H1 (cell line): ENCODE data around the gene UPK1B. TPM values are rescaled to one million over a fixed set of nuclear protein-coding genes. Genes with fewer than 3 reads are reported as not detected.
A peak's percentile ranks its signal among the peaks of the same experiment; 100 is the strongest.

Experiments used
- CTCF ChIA-PET: fragments of 300-600 bp; sonication (Branson Sonifier 250); formaldehyde crosslinking; loops from one replicate; lab custom pipeline; 2021; ENCODE audit not compliant: partially characterized antibody; lab: Charles Lee
- POLR2A ChIA-PET: fragments of 300-600 bp; sonication (Branson Sonifier 250); formaldehyde crosslinking; loops from one replicate; lab custom pipeline; 2021; ENCODE audit warnings: inconsistent platforms; ENCODE audit not compliant: partially characterized antibody; lab: Charles Lee
- DNase-seq, 2 experiments: peaks; one replicate each; pipeline versions ENCODE4 v3.0.0 to v3.0.0-alpha.2; 2010 to 2022; ENCODE audit warnings: low spot score in 2 of 2, low read depth in 1 of 2, mixed read lengths in 1 of 2
- FAIRE-seq: peaks from 2 replicates; lab custom pipeline; 2011; peaks lifted over from hg19 to GRCh38; lab: Jason Lieb, UNC
- H2AFZ ChIP-seq: 2 replicates; pipeline ENCODE4 v1.8.1; 2012; ENCODE audit warnings: low read length, inconsistent platforms
- H2AK5ac ChIP-seq: 2 replicates; pipeline ENCODE4 v1.6.1; 2013; ENCODE audit warnings: low read depth, low read length
- H2BK120ac ChIP-seq: replicated peaks from 2 replicates; pipeline ENCODE3; 2013; ENCODE audit warnings: low read depth, low read length, inconsistent platforms
- H2BK12ac ChIP-seq: 2 replicates; pipeline ENCODE4 v1.6.1; 2013; ENCODE audit warnings: low read depth, low read length
- H2BK15ac ChIP-seq: 2 replicates; pipeline ENCODE4 v1.6.1; 2013; ENCODE audit warnings: low read length
- H2BK20ac ChIP-seq: 2 replicates; pipeline ENCODE4 v1.6.1; 2013; ENCODE audit warnings: low read length
- H2BK5ac ChIP-seq: 2 replicates; pipeline ENCODE4 v1.6.1; 2013; ENCODE audit warnings: low read depth, low read length
- H3K14ac ChIP-seq: 2 replicates; pipeline ENCODE4 v1.6.1; 2013; ENCODE audit warnings: inconsistent platforms; ENCODE audit not compliant: insufficient read length
- H3K18ac ChIP-seq: 2 replicates; pipeline ENCODE4 v1.6.1; 2013; ENCODE audit warnings: low read length; ENCODE audit errors: extremely low read depth
- H3K23ac ChIP-seq: 2 replicates; pipeline ENCODE4 v1.6.1; 2013; ENCODE audit warnings: inconsistent platforms; ENCODE audit not compliant: insufficient read length
- H3K23me2 ChIP-seq: 2 replicates; pipeline ENCODE4 v1.6.1; 2013; ENCODE audit warnings: low read depth, low read length
- H3K27ac ChIP-seq: 2 replicates; pipeline ENCODE4 v1.6.1; 2011; ENCODE audit warnings: low read depth, low read length, inconsistent platforms
- H3K27me3 ChIP-seq, 4 experiments: replicated peaks in 1 of 4; 1 replicate in 1 of 4; 2 replicates in 3 of 4; pipeline versions ENCODE4 v1.6.1 to v1.8.1; 2011 to 2013; ENCODE audit warnings: low read length in 3 of 4, mild to moderate bottlenecking in 3 of 4, inconsistent platforms in 2 of 4, mixed read lengths in 2 of 4, moderate library complexity in 1 of 4; ENCODE audit not compliant: control insufficient read depth in 3 of 4, insufficient read depth in 3 of 4; ENCODE audit errors: extremely low read depth in 1 of 4
- H3K36me3 ChIP-seq, 4 experiments: 2 replicates each; pipeline versions ENCODE4 v1.6.1 to v1.8.1; 2011 to 2013; ENCODE audit warnings: mild to moderate bottlenecking in 4 of 4, low read length in 3 of 4, moderate library complexity in 2 of 4, control low read depth in 1 of 4, inconsistent platforms in 1 of 4; ENCODE audit not compliant: insufficient read depth in 4 of 4, control insufficient read depth in 2 of 4
- H3K4ac ChIP-seq: replicated peaks from 2 replicates; pipeline ENCODE3; 2013; ENCODE audit warnings: low read length, low read depth, mixed read lengths, inconsistent platforms; ENCODE audit not compliant: insufficient read length
- H3K4me1 ChIP-seq, 4 experiments: replicated peaks in 1 of 4; 1 replicate in 1 of 4; 2 replicates in 3 of 4; pipeline versions ENCODE4 v1.6.1 to v1.8.1; 2011 to 2013; ENCODE audit warnings: low read length in 3 of 4, inconsistent platforms in 2 of 4, mixed read lengths in 1 of 4; ENCODE audit not compliant: insufficient read depth in 4 of 4, control insufficient read depth in 3 of 4
- H3K4me2 ChIP-seq, 2 experiments: 2 replicates each; pipeline versions ENCODE4 v1.6.1 to v1.8.1; 2011 to 2013; ENCODE audit warnings: low read depth in 2 of 2, low read length in 2 of 2, control low read depth in 1 of 2, inconsistent platforms in 1 of 2, mild to moderate bottlenecking in 1 of 2; ENCODE audit not compliant: insufficient read depth in 1 of 2
- H3K4me3 ChIP-seq, 4 experiments: fragments of 200-600, 300-600 bp in 1 of 4; sonication (generic), shearing (Covaris generic), sonication (Bioruptor Twin) in 1 of 4; 2 replicates each; pipeline versions ENCODE4 v1.5.1 to v1.8.1; 2011 to 2016; ENCODE audit warnings: low read length in 4 of 4, low read depth in 3 of 4, control low read depth in 2 of 4, inconsistent platforms in 2 of 4, mild to moderate bottlenecking in 2 of 4, mixed read lengths in 1 of 4, moderate library complexity in 1 of 4; ENCODE audit not compliant: insufficient read depth in 2 of 4; ENCODE audit errors: extremely low read depth in 1 of 4
- H3K56ac ChIP-seq: replicated peaks from 2 replicates; pipeline ENCODE3; 2013; ENCODE audit warnings: low read depth, mild to moderate bottlenecking, mixed read lengths, low read length, inconsistent platforms; ENCODE audit not compliant: insufficient read length
- H3K79me1 ChIP-seq: 2 replicates; pipeline ENCODE4 v1.6.1; 2013; ENCODE audit warnings: low read depth, low read length, control low read depth
- H3K79me2 ChIP-seq, 2 experiments: 2 replicates each; pipeline versions ENCODE4 v1.6.1 to v1.8.1; 2012 to 2013; ENCODE audit warnings: low read length in 2 of 2, mild to moderate bottlenecking in 2 of 2, inconsistent platforms in 1 of 2; ENCODE audit not compliant: insufficient read depth in 2 of 2, control insufficient read depth in 1 of 2
- H3K9ac ChIP-seq, 4 experiments: replicated peaks in 1 of 4; 1 replicate in 1 of 4; 2 replicates in 3 of 4; pipeline versions ENCODE4 v1.6.1 to v1.8.1; 2011 to 2013; ENCODE audit warnings: low read depth in 3 of 4, low read length in 3 of 4, control low read depth in 2 of 4, mild to moderate bottlenecking in 2 of 4, moderate library complexity in 2 of 4, inconsistent platforms in 1 of 4; ENCODE audit errors: extremely low read depth in 1 of 4
- H3K9me3 ChIP-seq, 2 experiments: 2 replicates each; pipeline versions ENCODE4 v1.6.1 to v1.8.1; 2012 to 2013; ENCODE audit warnings: mild to moderate bottlenecking in 2 of 2, moderate library complexity in 2 of 2, control low read depth in 1 of 2, inconsistent platforms in 1 of 2, low read depth in 1 of 2, low read length in 1 of 2, mixed read lengths in 1 of 2; ENCODE audit not compliant: insufficient read depth in 2 of 2
- H4K20me1 ChIP-seq, 2 experiments: replicated peaks in 1 of 2; 2 replicates each; pipeline versions ENCODE3 to v1.8.1; 2011 to 2013; ENCODE audit warnings: inconsistent platforms in 2 of 2, low read length in 2 of 2, mild to moderate bottlenecking in 1 of 2; ENCODE audit not compliant: insufficient read depth in 2 of 2, control insufficient read depth in 1 of 2
- H4K5ac ChIP-seq: 2 replicates; pipeline ENCODE4 v1.6.1; 2013; ENCODE audit warnings: low read length, low read depth, mixed read lengths, inconsistent platforms; ENCODE audit not compliant: insufficient read length
- H4K8ac ChIP-seq: 2 replicates; pipeline ENCODE4 v1.8.0; 2013; ENCODE audit warnings: mild to moderate bottlenecking, moderate library complexity, low read length, inconsistent platforms; ENCODE audit not compliant: insufficient read depth; ENCODE audit errors: extremely low read depth
- H4K91ac ChIP-seq: replicated peaks from 2 replicates; pipeline ENCODE3; 2013; ENCODE audit warnings: low read length, mixed read lengths, inconsistent platforms; ENCODE audit not compliant: insufficient read length
- RAD21 ChIP-seq, 2 experiments: IDR thresholded peaks in 1 of 2; conservative IDR thresholded peaks in 1 of 2; 2 replicates each; pipeline ENCODE4 v1.6.1; 2011; ENCODE audit warnings: low read depth in 2 of 2, low read length in 2 of 2, improper control_type of control experiment in 1 of 2, inconsistent platforms in 1 of 2, mild to moderate bottlenecking in 1 of 2, moderate library complexity in 1 of 2
- SP4 ChIP-seq: IDR thresholded peaks from 2 replicates; pipeline ENCODE4 v1.6.1; 2012; ENCODE audit warnings: low read length, inconsistent platforms
- WGBS, 2 experiments: shearing (Covaris generic) in 1 of 2; methylation state at CpG; one replicate each; pipeline versions ENCODE4 v1.1.6 to v1.1.7; 2013 to 2015; ENCODE audit warnings: low lambda C conversion rate in 2 of 2, mixed read lengths in 2 of 2, inconsistent platforms in 1 of 2, low coverage in 1 of 2, missing lambda C conversion rate in 1 of 2; ENCODE audit not compliant: insufficient replicate concordance in 2 of 2, insufficient coverage in 1 of 2, insufficient read length in 1 of 2; ENCODE audit errors: extremely low coverage in 1 of 2, missing lambda C conversion rate in 1 of 2; 5-methylcytosine and 5-hydroxymethylcytosine counted together
- polyA plus RNA-seq, 7 experiments: library from polyadenylated mRNA; depleted of rRNA in 3 of 7; stranded (reverse) in 5 of 7; unstranded in 2 of 7; fragments of >200 nt in 5 of 7; fragments of 200-250 nt in 2 of 7; gene quantifications; 1 replicate in 5 of 7; 2 replicates in 1 of 7; 4 replicates in 1 of 7; pipeline versions ENCODE4 v1.2.1 to v1.2.3, GENCODE V29; 2011 to 2013; ENCODE audit warnings: missing spikeins in 2 of 7, mixed read lengths in 2 of 7
- total RNA-seq: library from RNA; stranded (reverse); fragmentation: NEBNext Ultra II Directional; extraction: Animal tissue kit (Norgen Biotek cat#: 25700); gene quantifications from 2 replicates; pipeline ENCODE4 v1.2.1, GENCODE V29; 2021
- TF ChIP-seq, protein P1 (sequence below): IDR thresholded peaks from 2 replicates; pipeline ENCODE4 v1.6.1; 2012; ENCODE audit warnings: inconsistent platforms
- TF ChIP-seq, protein P2 (sequence below), 3 experiments: IDR thresholded peaks; 1 replicate in 2 of 3; 2 replicates in 1 of 3; pipeline versions ENCODE4 v1.5.1 to v1.6.1; 2011; ENCODE audit warnings: low read length in 3 of 3, mild to moderate bottlenecking in 3 of 3, inconsistent platforms in 2 of 3, low read depth in 1 of 3, moderate library complexity in 1 of 3; ENCODE audit not compliant: insufficient read depth in 1 of 3; ENCODE audit errors: control extremely low read depth in 1 of 3
- TF ChIP-seq, protein P3 (sequence below): IDR thresholded peaks from 2 replicates; pipeline ENCODE4 v1.6.1; 2012; ENCODE audit warnings: inconsistent platforms

UPK1B gene
- total and polyA plus RNA-seq, 2 of the 8 experiments (the other 6 are each of a cell fraction or from before 2014, with no cell fraction given) = 0.67 to 0.68 TPM

DNA sequence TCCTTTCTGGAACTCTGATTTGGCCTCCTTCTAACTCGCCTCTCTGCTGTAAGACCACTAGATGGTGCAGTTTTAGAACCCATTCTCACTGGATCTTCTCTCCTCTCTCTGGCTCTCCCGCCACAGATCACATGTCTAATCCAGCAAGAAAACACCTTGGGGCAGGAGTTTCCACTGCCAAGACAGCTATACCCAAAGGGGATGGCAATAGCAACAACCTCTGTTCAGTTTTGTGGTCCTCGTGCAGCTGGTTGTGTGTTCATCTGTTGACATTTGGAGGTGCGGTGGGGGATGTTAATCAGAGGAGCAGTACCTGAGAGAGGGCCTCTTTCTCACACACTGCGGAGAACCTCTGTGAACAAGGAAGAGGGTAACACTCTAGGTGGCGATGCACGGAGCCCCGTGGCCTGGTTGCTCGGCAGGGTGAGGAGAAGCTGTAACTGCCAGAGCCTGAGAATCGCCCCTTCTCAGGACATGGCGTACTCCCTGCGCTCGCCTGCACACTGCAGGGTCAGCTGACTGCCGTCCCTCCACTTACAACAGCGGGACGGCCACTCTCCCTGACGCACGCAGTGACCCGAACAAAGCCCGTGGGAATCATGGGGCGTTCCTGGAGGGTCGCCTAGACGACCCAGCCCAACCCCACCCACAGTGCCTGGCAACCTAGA lies 27.8 kb upstream of the UPK1B start, which contains the start of gene TEX55:
TSS of gene TEX55 (plus strand) at position 666 of the 668 bp plus-strand sequence. CDS start 25 bp downstream, outside the sequence.
- WGBS, 2 experiments = 88% methylated on average over 23 of the region's 23 CpGs; no CpG with 5 or more reads in 1 of the 2 experiments
- no peak within 1 kb of the TSS for H3K14ac ChIP-seq
- H2BK120ac ChIP-seq = no peak within 1 kb of the TSS
- H3K27me3 ChIP-seq = peaks cover 0 to 2% (median 0%) of the 10 kb centered on the region in 4 experiments; a peak in 3 of 7 replicates
- H3K79me1 ChIP-seq = no peaks in the 10 kb centered on the region
- H4K8ac ChIP-seq = no peak within 1 kb of the TSS
- no peak within 1 kb of the TSS for H4K5ac ChIP-seq
- no peak within 1 kb of the TSS for H3K23ac ChIP-seq
- POLR2A ChIA-PET = interaction anchor here (1.1 kb wide), 1 partner anchor 112 kb away, joined by 3 read pairs; no protein-coding TSS in a partner anchor
- TF ChIP-seq, protein P1, sequence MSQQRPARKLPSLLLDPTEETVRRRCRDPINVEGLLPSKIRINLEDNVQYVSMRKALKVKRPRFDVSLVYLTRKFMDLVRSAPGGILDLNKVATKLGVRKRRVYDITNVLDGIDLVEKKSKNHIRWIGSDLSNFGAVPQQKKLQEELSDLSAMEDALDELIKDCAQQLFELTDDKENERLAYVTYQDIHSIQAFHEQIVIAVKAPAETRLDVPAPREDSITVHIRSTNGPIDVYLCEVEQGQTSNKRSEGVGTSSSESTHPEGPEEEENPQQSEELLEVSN = peak; percentile 93
- TF ChIP-seq RAD21 (IDR thresholded peaks at IDR 0.05 in 1 of 2, conservative IDR thresholded peaks at IDR 0.05 in 1 of 2; ENCODE audit: low read depth in 2 of 2, low read length in 2 of 2) = peak; percentile 70 to 74
- TF ChIP-seq SP4 = no peak
- TF ChIP-seq, protein P2, sequence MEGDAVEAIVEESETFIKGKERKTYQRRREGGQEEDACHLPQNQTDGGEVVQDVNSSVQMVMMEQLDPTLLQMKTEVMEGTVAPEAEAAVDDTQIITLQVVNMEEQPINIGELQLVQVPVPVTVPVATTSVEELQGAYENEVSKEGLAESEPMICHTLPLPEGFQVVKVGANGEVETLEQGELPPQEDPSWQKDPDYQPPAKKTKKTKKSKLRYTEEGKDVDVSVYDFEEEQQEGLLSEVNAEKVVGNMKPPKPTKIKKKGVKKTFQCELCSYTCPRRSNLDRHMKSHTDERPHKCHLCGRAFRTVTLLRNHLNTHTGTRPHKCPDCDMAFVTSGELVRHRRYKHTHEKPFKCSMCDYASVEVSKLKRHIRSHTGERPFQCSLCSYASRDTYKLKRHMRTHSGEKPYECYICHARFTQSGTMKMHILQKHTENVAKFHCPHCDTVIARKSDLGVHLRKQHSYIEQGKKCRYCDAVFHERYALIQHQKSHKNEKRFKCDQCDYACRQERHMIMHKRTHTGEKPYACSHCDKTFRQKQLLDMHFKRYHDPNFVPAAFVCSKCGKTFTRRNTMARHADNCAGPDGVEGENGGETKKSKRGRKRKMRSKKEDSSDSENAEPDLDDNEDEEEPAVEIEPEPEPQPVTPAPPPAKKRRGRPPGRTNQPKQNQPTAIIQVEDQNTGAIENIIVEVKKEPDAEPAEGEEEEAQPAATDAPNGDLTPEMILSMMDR (IDR thresholded peaks at IDR 0.05; ENCODE audit: control extremely low read depth in 1 of 3, insufficient read depth in 1 of 3, low read depth in 1 of 3, low read length in 3 of 3) = peak; percentile 3 to 84 (median 61)
- TF ChIP-seq, protein P3, sequence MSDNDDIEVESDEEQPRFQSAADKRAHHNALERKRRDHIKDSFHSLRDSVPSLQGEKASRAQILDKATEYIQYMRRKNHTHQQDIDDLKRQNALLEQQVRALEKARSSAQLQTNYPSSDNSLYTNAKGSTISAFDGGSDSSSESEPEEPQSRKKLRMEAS = peak; percentile 75
- H3K36me3 ChIP-seq = no peaks in the 10 kb centered on the region
- no peak within 1 kb of the TSS for H2BK5ac ChIP-seq
- no peaks in the 10 kb centered on the region for H3K79me2 ChIP-seq
- no peaks in the 10 kb centered on the region for H3K23me2 ChIP-seq
- H3K4me3 ChIP-seq = no peak within 1 kb of the TSS
- DNase-seq (peak in 1 of 2 experiments; percentile 59), FAIRE-seq (peak; percentile 95)
- H2AK5ac ChIP-seq = no peak within 1 kb of the TSS
- peak within 1 kb of the TSS; percentile 96 for H2AFZ ChIP-seq
- H4K91ac ChIP-seq = peak within 1 kb of the TSS; percentile 29
- H4K20me1 ChIP-seq = no peaks in the 10 kb centered on the region
- no peak within 1 kb of the TSS for H3K4ac ChIP-seq
- no peaks in the 10 kb centered on the region for H3K4me1 ChIP-seq
- CTCF ChIA-PET = interaction anchor here (0.7 to 4.1 kb wide), 16 partner anchors 10 to 350 kb away, joined by 3 to 19 read pairs (median 4); no protein-coding TSS in a partner anchor
- H3K4me2 ChIP-seq = no peak within 1 kb of the TSS
- peak within 1 kb of the TSS; percentile 33; the same call in 1 of the 2 replicates for H2BK15ac ChIP-seq
- no peak within 1 kb of the TSS for H3K18ac ChIP-seq
- no peak within 1 kb of the TSS for H3K56ac ChIP-seq
- H2BK20ac ChIP-seq = 0 out of 2 replicates have a peak within 1 kb of the TSS, but pooled peaks have one; percentile 29
- H3K27ac ChIP-seq = no peak within 1 kb of the TSS
- peaks cover 3 to 4% of the 10 kb centered on the region in 2 experiments; a peak in 2 of 4 replicates for H3K9me3 ChIP-seq
- no peak within 1 kb of the TSS for H2BK12ac ChIP-seq
- H3K9ac ChIP-seq = no peak within 1 kb of the TSS; a peak in 1 of 7 replicates
